Fibroblast of upper back skin (primary cell): ENCODE data around the gene VPS50.
"Not testable (repeated sequence)": the region's sequence is repeated elsewhere in the genome, so short reads cannot be mapped to it uniquely, and the experiment has no call there.

Experiments
- DNase-seq: peaks from one replicate; pipeline ENCODE4 v3.0.0-alpha.2; 2013

Gene VPS50

GRCh38 chr7:93245525-93246432, 13.6 kb downstream of the VPS50 start:
- peak; percentile 41 for DNase-seq

GRCh38 chr7:93249491-93250148, 17.5 kb downstream of the VPS50 start:
- peak; percentile 67 for DNase-seq

DNA sequence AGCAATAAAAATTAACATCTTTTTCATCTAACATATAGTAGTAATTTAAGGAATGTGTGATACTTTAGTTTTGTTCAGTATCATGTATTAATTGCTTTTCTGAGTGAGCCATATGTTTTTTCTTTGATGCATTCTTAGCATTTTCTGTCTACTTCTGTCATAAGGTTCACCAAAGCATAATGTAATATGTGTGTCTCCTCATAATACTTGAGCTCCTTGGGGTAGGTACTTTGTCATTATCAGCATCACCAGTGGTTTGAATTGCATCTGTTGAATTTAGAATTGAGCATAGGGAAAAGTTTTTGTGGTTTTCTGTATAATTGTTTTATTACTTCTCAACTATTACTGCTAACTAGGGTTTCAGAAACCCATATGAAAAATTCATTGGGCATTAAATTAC, 26.5 kb downstream of the VPS50 start:
- DNase-seq: peak; percentile 46

- DNase-seq: no peak
These were observed 30.4 kb downstream of the VPS50 start for GRCh38 chr7:93262535-93262934.

- DNase-seq: no peak
These were observed 33.1 kb downstream of the VPS50 start for GRCh38 chr7:93265220-93265619.

DNA sequence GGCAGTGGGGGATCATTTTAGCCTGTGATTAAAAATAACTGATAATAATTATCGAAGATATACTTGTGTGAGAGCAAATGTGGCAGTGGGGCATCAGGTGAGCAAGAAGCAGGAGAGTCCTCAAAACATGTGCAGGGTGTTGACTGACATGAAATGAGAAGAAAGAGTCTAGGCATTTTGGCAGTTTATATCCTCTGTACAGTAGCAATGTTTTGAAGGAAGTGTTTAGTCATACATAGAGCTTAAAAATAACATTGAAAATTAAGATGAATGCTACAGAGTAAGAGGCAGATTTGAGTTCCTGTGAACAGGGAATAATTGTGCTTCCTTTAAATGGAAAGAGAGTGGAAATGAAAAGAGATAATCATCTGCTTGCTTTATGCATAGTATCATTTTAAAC, 47.4 kb downstream of the VPS50 start:
- no peak for DNase-seq

- peak; percentile 9 for DNase-seq
These were observed 52.7 kb downstream of the VPS50 start for GRCh38 chr7:93284908-93285307.

- no peak for DNase-seq
These were observed 61.1 kb downstream of the VPS50 start for GRCh38 chr7:93293229-93293628.

DNA sequence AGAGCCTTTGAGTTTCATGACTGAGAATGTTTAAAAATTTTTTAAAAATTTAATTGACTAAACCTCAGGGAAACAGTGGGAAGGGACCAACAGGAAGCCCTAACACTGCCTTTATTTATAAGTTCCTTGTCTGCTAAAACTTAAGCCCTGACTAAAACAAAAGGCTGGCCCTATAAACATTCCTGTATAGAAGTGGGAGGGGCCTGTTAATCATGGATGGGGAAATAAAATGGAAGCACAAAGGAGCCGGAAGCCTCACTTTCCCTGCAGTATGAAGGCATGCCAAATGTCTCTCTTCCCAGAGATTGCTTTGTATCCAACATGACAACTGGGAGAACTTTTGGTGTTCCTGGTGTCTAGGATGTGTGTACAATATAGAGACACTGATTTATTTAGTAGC, 66.0 kb downstream of the VPS50 start:
- DNase-seq: no peak

DNA sequence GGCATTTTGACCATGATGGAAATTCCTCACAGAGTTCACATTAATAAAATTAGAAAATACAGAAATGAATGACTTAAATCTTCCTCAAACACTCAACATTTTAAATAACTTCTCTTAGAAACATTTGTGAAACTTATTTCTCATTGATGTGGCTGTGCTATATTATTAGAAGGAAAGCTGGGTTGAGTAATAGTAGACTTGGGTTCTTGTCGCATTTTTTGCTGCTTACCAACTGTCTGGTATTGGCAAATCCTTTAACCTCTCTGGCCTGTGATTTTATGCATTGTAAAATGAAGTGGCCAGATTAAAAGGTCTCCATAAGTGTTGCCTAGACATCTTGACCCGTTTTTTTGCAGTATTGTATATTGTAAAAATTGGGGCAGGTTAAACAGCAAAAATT, 66.5 kb downstream of the VPS50 start:
- peak; percentile 65 for DNase-seq

DNA sequence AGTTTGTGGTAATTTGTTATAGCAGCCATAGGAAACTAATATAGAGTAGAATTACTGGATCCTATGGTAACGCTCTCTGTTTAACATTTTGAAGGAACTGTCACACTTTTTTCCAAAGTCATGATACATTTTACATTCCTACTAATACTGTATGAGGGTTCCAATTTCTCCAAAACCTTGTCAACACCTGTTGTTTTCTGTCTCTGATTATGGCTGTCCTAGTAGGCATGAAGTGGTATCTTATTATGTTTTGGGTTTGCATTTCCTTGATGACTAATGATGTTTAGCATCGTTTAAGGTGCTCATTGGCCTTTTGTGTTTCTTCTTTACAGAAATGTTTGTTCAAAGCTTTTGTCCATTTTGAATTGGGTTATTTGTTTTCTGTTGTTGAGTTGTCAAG, 69.6 kb downstream of the VPS50 start:
- DNase-seq: no peak

GRCh38 chr7:93307131-93307660, 75.0 kb downstream of the VPS50 start:
- DNase-seq: peak; percentile 59

- DNase-seq: no peak
These were observed 75.8 kb downstream of the VPS50 start for GRCh38 chr7:93307943-93308342.

DNA sequence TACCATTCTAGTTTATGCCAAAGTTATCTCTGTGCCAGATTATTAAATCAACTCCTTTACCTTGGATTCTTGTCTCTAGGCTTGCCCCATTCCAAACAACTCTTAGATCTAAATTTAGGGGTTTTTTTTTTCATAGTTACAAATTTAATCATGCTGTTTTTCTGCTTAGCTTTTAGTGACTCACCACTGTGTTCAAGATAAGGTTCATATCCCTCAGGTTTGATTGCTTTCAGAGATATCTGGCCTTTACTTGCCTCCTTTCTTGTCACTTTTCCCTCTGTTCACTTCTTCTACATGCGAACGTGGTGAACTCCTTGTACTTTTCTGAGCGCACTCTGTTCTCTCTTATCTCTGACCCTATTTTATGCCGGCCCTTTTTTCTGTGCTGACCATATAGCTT, 78.2 kb downstream of the VPS50 start:
- no peak for DNase-seq

DNA sequence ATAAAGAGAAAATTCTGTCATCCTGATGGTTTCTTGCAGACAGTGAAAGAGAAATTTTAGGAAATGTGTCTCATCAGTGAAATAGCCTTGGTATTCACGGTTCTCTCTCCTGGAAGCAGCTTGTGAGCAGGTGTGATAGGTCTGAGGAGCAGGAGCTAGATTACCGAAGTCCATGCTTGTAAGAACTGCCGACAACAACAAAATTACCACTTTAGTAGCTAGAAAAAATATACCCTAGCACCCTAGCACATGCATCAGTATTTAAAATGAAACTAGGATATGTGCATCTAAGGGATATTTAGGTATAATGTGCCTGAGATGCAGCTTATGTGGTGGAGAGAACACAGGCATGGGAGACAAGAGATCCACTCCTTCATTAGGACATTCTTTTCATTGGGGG, 82.3 kb downstream of the VPS50 start:
- no peak for DNase-seq

- DNase-seq: peak; percentile 19
These were observed 83.7 kb downstream of the VPS50 start for GRCh38 chr7:93315896-93316295.

DNA sequence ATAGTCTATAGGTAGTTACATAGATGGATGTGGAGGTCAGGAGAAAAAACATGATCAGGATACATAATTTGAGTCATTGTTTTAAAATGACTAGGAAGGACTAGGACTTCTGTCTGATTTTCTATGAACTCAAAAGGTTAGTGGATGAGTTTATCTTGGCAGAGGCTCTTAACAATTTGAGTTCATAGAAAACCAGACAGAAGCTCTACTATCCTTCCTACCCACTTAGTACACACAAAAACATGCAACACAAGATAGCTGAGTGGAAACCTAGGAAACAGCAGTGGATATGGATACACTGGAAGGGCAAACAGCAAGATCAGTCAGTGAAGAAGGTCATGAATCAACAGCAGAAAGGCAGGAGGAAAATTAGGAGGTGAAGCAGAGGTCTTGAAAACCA, 84.6 kb downstream of the VPS50 start:
- peak; percentile 47 for DNase-seq

GRCh38 chr7:93320887-93321286, 88.7 kb downstream of the VPS50 start:
- DNase-seq: no peak

DNA sequence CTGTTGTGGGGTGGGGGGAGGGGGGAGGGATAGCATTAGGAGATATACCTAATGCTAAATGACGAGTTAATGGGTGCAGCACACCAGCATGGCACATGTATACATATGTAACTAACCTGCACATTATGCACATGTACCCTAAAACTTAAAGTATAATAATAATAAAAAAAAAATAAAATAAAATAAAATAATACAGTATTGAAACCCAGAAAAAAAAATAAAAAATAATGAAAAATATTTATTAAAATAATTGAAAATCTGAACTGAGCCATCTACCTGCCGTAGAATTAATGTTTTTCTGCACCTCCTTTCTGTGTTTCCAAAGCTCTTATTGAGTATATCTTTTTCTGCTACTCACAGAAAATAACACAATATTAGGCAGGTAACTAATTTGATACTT, 94.1 kb downstream of the VPS50 start:
- DNase-seq: not testable (repeated sequence)

DNA sequence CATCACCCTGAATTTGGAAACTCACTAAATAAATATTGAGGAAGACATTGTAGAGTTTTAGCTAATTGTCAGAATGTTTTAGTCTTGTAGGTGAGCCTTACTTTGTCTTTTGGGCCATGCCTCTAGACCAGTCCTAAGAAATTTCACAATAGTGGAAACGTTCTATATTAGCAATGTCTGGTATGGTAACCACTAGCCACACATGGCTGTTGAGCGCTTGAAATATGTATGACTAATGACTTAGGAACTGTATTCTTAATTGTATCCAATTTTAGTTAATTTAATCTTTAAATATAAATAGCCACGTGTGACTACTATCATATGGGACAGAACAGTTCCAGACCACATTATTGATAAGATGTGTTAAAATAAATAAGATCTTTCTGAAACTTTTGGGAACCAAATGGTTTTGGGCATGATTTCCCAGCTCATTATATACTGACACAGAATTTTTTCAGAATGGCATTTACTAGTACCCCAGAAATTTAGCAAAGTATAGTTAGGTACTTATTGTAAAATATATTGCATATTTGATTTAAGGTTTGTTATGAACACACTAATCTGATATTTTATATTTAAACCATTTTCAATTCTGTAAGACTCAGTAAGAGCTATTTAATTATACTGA, 95.0 kb downstream of the VPS50 start:
- DNase-seq: peak; percentile 95

DNA sequence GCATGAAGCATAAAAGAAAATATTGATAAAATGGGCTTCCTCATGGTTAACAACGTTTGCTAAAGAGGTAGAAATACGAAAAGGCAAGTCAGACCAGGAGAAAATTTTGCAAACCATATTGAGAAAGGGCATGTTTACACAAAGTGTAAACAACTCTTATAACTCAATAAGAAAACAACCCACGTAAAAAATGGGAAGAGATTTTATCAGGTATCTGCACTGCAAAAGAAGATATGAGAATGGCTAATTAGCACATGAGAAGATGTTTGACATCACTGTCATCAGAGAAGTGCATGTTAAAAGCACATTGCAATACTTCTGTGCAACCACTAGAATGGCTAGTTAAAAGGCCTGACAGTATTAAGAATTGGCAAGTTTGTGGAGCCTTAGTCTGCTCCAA, 99.5 kb downstream of the VPS50 start:
- DNase-seq: no peak

GRCh38 chr7:93332172-93332571, 100.0 kb downstream of the VPS50 start:
- DNase-seq: no peak

- no peak for DNase-seq
These were observed 104.9 kb downstream of the VPS50 start for GRCh38 chr7:93337052-93337451.

- DNase-seq: not testable (repeated sequence)
These were observed 110.0 kb downstream of the VPS50 start for GRCh38 chr7:93342178-93342577.
